GM06990 (cell line): ENCODE data around the gene NCAM2.

ENCODE experiments used
- DNase-seq: peaks from one replicate; pipeline ENCODE4 v3.0.0-alpha.2; 2011; ENCODE audit not compliant: insufficient read length; ENCODE audit errors: extremely low read depth
- H3K27me3 ChIP-seq: replicated peaks from 2 replicates; pipeline ENCODE4 v1.6.0; 2011; ENCODE audit warnings: low read length; ENCODE audit not compliant: control insufficient read depth, insufficient read depth
- H3K36me3 ChIP-seq: 2 replicates; pipeline ENCODE4 v1.5.1; 2011; ENCODE audit warnings: low read length; ENCODE audit not compliant: control insufficient read depth, insufficient read depth
- H3K4me3 ChIP-seq: replicated peaks from 2 replicates; pipeline ENCODE4 v1.5.1; 2011; ENCODE audit warnings: low read depth, mild to moderate bottlenecking, control low read depth, low read length
- CTCF ChIP-seq: IDR thresholded peaks from 2 replicates; pipeline ENCODE4 v1.5.1; 2011; ENCODE audit warnings: low read length, control low read depth, mild to moderate bottlenecking, inconsistent platforms; ENCODE audit not compliant: insufficient read depth, poor library complexity, severe bottlenecking

Gene NCAM2

DNA sequence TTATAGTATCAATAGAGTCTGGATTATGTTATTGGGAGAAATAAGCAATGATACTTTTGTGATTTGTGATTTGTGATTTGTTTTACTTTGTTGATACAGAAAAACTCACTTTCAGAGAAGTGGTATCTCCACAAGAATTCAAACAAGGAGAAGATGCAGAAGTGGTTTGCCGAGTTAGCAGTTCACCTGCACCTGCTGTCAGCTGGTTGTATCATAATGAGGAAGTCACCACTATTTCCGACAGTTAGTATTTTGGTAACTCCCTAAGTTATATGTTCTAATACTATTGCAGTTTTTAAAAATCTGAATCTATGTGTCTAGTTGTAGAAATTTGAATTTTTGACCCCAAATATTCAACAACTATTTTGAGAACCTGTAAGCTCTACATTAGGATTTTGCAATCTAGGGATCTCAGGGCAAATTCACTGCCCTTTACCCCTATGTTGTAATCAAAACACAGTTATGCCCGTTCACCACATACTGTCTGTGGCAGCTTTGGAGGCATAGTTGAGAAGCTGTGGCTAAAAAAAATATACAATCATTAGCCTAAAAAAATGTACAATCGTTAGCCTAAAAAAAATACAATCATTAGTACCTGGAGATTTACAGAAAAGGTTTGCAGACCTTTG lies 288.1 kb downstream of the NCAM2 start:
- Histone ChIP-seq H3K4me3 (no peak overlapping the region), H3K27me3 (no peaks in the 10 kb centered on the region), H3K36me3 (no peaks in the 10 kb centered on the region)
- no peak for TF ChIP-seq CTCF
- no peak for DNase-seq

GRCh38 chr21:21290751-21291150 lies 292.5 kb downstream of the NCAM2 start:
- Histone ChIP-seq H3K27me3 (no peaks in the 10 kb centered on the region), H3K4me3 (no peak overlapping the region), H3K36me3 (no peaks in the 10 kb centered on the region)
- TF ChIP-seq CTCF = no peak
- DNase-seq = no peak

DNA sequence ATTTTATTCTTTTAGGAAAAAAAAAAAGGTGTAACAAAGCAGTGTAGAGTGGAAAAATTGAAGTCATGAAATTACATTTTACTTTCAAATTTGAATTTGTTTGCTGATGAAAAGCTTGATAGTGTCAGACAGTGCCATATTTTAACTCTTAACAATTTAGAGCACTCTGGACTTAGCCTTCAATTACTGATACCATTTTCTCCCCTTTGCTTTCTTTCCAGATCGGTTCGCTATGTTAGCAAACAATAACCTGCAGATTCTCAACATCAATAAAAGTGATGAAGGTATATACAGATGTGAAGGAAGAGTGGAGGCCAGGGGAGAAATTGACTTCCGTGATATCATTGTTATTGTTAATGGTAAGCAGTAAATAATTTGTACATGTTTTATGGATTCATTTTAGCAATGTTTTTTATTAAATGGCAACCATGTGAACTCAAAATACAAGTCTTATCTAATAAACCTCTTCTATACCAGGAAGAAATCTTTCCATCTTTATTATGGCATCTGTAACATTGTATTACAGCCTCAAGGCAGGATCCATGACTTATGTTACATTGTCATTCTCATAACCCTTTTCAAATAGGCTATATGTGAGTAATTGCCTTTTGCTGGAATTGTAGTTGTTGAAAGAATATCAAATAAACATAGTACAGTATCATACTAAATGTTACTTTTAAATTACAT lies 293.8 kb downstream of the NCAM2 start:
- DNase-seq = no peak
- no peak for TF ChIP-seq CTCF
- H3K36me3 ChIP-seq = no peaks in the 10 kb centered on the region

DNA sequence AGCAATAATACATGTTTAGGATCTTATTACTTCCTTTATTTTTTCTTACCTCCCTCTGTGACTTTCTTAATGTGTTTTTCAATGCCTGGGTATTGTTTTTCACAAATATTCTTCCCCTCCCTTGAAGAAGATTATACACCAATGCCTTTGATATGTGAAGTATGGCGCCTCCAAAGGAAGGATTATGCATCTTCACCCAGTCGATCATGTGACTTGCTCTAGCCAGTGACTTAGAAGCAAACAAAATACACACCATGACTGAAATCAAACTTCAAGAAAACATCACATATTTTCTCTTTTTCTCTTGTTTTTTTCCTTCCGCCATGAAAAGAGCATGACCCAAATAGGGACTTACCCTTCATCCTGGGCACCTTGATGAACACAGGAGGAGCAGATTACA lies 297.1 kb downstream of the NCAM2 start:
- no peaks in the 10 kb centered on the region for H3K27me3 ChIP-seq
- H3K4me3 ChIP-seq = no peak overlapping the region
- H3K36me3 ChIP-seq = no peaks in the 10 kb centered on the region
- no peak for DNase-seq
- no peak for TF ChIP-seq CTCF

More for the DNA sequence above, 293.8 kb downstream of the NCAM2 start:
- Histone ChIP-seq H3K27me3 (no peaks in the 10 kb centered on the region), H3K4me3 (no peak overlapping the region)

GRCh38 chr21:21297211-21297610 lies 299.0 kb downstream of the NCAM2 start:
- Histone ChIP-seq H3K36me3 (no peaks in the 10 kb centered on the region), H3K4me3 (no peak overlapping the region), H3K27me3 (no peaks in the 10 kb centered on the region)
- DNase-seq = no peak
- TF ChIP-seq CTCF = no peak
